DMS114 treated with DMSO at 0.1 percent for 48 hours (cell line): ENCODE measurements around the gene STK4.

Experiments used
- DNase-seq: peaks from one replicate; lab custom pipeline; 2025; ENCODE audit not compliant: unreplicated experiment; lab: John Stamatoyannopoulos, UW

STK4 gene

DNA sequence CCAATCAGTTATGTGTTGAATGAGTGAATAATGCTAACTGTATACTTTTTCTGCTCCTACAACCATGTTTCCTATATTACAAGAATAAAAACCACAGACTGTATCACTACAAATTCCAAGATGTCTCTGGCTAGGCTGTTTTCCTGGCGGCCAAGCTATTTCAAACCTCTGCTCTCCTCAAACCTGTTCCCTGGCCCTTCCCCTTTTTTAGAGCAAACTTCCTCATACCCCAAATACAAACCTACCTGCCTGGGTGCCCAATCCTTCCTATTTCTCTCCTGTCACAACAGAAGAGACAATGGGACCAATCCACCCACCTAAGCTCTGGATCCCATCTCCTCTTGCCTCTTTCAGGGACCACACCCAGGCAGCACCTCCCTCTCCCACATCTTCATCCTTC is 13.6 kb upstream of the STK4 start:
- no peak for DNase-seq

DNA sequence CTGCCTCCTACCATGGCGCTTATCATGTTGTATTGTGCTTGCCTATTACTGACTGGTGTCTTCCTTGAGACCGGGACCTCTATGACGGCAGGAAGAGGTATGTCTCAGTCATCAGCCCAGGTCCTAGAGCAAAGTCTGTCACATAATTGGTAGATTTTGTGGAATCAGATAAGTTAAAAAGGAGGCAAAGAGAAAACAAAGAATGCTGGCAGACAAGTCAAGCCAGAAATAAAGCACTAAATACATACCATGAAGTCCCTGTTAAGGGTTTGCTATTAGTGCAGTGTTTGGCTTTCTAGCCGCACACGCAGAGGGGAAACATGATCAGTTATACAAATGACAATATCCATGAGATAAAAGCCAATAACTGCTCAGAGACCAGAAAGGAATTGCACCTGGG is 12.1 kb upstream of the STK4 start:
- DNase-seq: no peak

DNA sequence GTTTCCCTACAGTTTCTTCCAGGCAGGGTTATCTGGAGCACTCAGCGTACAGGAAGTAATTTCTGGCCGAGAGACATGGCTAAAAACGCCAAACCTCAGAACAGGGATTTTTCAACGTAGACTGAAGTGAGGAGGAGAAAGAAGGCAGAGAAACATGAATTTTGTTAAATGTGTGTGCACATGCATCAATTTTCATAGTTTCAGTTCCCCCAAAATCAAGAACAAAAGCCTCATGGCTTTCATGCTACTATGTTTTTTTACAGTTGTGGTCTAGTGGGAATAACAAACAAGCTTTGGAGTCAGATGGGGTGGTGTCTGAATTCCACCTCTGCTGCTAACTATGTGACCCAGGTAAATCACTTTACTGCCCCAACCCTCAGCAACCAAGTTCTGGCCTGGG is 11.0 kb upstream of the STK4 start:
- no peak for DNase-seq

DNA sequence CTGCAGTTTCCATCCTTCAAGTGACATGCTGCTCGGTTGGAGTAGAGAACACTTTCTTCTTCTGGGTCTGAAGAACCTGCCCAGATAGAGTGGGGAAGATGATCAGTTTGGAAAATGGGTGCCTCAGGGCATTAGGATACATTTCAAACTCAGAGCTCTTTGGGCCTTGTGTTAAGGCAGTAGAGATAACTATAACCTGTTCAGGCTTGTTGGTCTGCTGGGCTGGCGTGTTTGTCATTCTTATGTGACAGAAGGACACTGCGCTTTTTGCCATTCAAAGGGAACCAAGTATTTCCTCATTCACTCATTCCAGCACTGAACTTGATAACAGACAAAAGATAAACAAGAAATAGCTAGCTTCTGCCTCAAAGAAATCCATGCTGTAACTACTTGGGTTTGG is 9.9 kb upstream of the STK4 start:
- no peak for DNase-seq

DNA sequence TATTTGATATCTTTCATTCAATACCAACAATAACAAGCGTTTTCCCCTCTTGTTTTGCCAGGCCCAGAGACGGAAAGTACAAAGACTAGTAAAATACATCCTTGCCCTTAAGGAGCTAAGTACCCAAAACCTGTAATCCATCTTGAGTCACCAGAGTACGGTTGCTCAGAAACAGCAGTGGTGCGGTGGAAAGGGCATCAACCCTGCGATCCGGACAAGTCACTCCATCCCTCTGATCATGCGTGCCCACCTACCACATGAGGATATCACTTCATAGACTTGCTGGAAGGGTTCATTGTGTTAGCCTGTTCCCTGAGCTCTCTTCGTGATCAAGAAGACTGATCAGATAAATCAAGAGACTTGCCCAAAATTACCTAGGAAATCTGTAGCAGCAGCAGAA is 8.0 kb upstream of the STK4 start:
- DNase-seq: no peak

DNA sequence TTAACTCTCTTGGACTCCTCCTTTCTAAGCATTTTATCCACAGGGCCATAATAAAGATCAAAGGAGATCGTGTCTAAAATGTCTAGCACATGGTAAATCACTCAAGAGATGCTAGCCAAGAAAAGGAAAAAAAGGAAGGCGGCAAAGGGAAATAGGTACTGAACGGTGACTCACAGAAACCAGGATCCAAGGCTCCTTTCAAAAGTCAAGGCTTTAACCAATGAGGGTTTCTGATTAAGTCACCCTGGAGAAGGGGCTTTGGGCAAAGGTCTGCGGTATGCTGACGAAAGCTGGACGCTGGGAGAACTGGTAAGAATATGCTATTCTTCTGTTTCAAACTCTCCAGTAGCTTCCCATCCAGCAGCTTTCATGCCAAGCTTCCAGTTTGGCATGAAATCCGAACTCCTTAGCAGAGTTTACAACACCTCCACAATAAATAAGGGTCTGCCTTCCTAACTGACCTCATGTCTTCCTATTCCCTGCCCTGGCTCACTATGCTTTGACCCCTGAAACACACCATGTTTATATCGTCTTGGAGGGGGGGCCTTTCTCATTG is 7.2 kb upstream of the STK4 start:
- no peak for DNase-seq

DNA sequence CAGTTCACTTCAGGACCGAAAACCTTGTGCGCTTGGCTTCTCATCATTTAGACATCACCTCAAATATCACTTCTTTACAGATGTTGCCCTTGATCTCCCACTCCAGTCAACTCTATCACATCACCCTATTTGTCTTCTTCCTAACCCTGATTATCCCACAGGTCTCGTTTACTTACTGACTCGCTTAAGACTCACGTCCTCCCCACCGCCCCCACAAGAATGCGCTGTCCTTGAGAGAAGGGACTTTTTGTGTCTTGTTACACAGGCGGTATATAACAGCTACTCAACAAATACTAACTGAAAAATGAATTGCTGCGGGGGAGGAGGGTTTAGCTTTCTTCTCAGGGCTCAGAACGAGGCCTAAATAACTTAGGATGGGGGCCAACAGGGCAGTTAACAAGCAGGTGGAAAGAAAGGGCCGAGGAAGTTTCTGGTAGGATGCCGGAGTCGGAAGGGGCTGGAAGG is 6.6 kb upstream of the STK4 start:
- DNase-seq: peak; percentile 13

DNA sequence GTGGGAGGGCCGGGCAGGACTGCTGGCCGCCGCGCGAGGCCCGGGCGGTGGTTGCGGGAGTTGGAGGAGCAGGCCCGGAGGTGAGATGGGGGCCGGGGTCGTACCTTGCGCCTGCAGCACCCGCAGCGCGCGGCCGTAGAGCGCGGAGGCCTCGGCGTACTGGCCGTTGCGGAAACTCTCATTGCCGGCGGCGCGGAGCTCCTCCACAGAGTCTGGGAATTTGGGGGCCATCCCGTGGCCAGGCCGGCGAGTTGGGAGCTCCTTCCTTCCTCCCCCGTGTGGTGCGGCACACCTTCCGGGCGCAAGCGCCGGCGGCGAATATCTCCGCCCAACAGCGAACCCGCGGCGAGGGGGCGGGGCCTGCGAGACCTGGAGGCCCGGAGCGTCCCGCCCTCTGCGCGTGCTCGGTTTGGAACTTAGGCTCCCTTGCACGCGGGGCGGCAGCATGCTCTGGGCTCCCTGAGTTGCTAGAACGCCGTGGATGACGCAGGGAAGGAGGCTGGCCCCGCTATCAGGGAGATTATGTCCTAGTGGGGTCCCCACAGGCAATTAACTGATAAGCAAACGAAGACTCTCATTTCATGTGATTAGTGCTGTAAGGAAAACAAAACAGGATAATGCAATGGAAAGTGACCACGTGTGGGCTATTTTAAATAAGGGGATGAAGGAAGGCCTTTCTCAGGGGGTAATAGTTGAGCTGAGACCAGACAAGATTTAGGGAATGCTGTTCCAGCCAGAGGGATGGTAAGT is 6.0 kb upstream of the STK4 start, which contains the start of gene TOMM34:
Gene TOMM34 (minus strand): TSS at position 295 of the 750 bp plus-strand sequence. CDS start 64 bp downstream, at position 231.
- peak; percentile 84 for DNase-seq

DNA sequence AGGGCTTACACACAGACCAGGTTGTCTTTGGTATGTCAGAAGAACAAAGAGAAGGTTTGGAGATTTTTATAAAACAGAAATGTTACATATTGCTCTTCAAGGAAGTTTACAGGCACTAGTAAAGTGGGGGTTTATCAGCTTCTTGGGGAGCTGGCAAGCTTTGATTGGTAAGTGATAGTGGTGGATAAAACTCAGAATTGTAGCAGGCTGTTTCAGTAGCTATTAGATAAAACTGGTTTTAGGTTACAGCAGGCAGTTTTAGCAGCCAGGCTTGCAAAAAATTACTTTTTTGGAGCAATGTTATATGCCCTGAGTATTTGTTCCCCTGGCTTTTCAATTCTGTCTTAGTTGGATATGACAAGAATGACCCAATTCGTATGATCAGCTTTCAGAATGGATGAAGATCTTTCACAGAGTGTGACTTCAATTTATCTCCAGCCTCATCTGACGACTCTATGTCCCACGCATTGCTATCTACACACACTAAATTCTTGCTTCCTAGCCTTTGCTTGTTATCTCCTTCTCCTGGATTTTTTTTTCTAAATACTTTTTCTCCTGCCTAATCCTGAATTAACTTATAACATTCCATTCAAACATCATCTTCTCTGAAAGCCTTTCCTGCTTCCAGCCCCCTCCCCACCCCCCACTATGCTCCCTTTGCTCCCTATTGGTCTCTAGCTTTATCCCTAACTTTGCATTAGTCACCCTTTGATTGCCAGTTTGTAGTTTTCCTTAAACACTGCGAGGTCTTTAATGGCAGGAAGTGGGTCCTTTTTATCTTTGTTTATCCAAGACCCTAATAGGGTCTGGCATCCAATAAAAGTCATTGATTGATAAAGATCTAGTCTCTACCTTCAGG is 5.1 kb upstream of the STK4 start:
- no peak for DNase-seq

DNA sequence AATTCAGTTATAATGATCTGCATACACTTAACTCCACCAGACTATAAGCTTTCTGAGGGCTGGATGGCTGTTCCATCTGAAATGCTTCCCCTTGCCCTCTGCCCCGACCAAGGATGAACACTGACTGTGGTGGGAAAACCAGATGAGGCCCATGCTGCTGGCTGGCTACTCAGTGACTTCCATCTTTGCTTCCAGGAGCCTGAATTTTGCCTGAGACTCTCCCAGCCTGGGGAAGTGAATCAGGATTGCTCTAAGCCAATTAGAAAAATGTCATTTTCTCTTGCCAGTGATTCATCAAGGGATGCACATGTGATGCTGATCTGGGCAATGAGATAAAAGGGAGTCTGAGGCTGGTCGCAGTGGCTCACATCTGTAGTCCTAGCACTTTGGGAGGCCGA is 4.4 kb upstream of the STK4 start:
- DNase-seq: no peak

DNA sequence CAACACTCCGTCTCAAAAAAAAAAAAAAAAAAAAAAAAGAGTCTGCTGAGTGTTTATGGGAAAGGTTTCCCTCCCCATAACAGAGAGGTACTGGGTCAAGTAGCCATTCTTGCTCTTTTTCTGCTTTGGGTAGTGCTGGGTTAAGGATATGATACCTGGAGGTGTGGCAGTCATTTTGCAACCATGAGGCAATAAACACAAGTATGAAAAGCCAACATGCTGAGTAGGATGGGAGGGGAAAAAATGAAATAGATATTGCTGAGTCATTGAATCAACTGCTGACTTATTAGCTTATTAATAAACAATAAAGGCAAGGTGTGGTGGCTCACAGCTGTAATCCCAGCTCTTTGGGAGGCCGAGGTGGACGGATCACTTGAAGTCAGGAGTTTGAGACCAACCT is 3.8 kb upstream of the STK4 start:
- no peak for DNase-seq

DNA sequence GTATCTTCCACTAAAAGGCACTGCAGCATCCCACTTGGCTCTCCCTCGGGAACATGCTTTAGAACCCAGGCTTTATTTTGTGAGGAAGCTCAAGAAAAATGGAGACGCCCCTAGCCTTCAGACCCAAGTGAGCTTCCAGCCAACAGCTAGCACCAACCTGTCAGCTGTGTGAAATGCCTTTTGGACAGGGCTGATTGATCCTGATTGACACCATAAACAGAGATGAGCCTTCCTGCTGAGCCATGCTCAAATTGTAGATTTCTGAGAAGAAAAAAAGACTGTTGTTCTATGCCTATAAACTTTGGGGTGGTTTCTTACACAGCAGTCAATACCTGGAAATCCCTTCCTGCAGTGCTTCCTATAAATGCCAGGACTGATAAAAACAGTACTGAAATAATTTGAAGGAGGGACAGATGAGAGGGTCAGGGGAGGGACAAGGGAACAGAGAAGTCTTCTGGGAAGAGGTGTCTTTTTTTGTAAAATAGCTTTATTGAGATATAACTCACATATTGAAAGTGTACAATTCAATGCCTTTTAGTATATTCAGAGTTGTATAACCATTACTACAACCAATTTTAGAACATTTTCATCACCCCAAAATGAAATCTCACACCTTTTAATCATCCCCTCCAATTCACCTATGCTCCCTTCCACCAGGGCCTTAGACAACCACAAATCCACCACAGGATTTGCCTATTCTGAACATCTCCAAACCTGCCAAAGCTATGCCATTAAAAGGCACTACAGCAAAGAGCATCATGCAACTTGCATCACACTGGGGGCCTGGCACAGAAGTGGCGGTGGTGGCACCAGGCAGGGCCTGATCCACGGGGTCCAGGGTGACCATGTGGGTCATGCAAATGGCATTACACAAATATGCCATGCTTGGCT is 2.7 kb upstream of the STK4 start:
- no peak for DNase-seq

DNA sequence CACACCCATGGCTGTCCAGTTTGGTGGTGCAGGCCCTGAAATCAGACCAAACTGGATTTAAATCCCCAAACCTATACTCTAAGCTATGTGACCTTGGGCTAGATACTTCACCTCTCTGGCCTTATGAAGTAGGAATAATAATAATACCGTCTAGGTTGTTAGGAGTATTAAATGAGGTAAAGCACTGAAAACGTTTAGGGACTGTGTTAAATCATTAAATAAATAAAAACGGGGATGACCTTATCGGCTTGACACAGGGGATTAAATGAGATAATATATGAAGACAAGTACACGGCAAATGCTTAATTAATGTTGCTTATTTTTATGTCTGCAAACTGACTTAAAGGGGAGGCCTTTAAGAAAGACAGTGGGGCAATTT is 672 bp upstream of the STK4 start:
- no peak for DNase-seq

DNA sequence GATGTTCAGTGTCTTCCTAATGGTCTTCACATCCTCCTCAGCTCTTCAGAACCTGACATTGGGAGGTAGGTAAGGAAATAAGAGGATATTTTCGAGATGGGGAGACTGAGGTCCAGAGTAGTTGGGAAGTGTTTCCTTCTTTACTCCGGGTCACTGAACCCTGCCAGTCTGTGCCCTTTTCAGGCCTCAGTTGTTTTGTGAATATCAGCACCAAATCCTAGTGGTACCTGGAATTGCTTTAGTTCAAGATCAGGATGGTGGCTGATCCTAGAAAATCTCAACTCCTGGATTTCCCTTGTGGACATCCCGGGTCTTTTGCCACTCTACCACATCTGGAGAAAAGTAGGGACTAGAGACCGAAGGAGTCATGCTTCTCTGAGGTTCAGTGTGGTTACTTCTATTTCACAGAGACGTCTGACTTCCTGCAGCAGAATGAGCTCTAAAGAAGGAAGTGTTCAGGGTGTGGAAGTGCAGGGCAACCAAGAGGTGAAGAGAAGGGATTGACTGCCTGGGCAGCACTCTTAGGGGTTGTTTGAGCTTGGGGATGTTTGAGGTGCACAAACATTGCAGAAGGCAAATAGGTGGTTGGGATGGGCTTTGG is 995 bp downstream of the STK4 start:
- no peak for DNase-seq

DNA sequence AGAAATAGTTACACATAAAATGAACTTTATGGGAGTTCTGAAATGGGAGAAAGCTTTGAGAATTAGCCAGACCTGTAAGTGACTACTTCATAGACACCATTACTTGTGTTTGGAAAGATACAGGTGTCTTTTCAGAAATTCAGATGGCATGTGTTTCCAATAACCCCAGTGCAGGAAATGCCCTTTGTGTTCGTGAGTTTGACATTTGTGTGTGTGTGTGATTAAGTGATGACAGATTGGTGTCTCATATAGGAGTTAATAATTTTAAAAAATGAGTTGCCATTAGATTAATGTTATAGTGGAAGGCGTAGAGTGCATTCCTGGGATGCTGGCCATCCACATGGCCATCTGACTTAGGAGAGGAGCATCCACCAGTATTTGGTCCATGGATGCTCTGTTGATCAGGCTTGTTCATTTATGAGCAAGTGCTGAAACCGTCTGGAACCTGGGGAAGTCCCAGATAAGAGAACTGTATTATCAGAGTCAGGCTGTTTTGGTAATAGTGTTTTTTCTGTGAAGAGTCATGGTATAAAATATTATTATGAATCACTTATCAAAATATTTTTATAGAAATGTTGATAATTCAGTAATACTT is 3.1 kb downstream of the STK4 start:
- DNase-seq: no peak

DNA sequence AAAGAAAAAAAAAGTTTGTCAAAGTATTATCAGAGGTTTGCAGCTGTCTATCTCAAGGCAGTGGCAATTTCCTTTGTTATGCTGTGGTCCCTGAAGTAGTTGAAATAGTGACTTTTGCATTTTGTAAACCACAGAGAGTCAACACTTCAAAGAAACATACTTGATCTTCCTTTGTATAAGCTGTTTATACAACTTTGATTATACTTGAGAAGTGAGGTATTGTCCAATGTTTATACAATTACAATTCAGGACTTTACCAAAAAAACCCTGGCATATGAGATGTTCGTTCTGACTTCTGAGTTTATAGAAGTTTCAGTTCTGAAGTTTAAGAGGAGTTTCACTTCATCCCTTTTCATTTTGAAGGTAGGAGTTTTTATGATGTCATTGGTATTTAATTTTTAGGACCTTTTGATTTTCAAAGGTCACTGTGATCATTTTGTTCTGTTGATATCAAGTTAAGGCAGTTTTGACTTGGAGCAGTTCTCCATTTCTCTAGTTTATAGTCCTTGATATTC is 4.0 kb downstream of the STK4 start:
- DNase-seq: no peak

DNA sequence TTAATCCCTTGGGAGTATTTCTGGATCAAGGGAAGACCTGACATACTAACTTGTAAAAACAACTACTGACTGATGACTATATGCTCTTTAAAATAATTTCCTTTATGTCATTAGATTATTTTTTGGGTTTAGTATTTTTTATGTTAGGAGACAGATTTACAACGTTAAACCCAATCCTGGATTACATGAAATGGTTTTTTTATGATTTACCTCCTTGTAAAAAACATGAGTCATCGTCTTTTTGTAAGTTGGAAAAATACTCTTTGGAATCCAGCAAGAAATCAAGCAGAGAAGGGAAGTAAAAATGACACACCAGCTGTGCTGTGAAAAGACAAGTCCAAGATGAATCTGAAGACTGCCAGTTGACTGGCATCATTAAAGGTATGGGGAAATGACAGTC is 6.7 kb downstream of the STK4 start:
- DNase-seq: no peak

DNA sequence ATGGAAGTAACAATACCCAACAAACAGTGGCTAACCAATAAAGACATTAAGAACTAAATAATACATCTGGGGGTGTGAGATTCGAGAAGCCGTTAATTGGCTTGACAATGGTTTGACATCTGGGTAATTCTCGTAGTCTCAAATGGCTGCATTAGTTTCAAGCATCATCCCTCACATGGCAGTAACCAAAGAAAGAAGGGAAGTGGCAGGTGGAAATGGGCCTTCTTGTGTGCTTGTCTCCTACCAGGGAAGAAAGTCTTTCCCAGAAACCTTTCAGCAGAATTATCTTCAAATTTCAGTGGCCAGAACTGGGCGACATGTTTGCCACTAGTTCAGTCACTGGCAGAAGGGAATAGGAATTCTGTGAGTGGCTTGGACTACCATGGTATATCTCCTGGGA is 10.4 kb downstream of the STK4 start:
- no peak for DNase-seq

DNA sequence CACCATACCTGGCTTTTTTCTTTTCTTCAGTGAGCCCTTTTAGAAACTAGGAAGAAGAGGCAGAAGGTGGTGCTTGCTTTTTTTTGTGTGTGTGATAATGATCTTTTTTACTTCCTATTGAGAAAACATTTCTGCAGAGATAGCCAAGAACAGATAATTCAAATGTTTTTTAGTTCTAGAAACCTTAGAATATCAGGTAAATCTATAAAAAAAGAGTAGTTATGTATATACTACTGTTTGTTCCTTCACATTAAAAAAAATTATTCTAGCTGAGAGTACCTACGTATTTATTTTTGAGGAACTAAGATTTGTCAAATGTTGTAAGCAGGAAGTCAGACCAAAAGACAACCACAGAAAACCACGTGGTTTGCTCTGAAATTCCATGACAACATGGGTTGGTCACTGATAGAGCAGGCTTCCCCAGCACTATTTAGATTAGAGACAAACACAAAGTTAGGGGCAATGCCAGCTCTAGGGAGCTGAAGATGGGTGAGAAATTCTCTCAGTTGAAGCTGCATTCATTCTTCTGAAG is 12.8 kb downstream of the STK4 start:
- no peak for DNase-seq
